T-helper 2 cell treated with Interferon-gamma antibody and Interleukin-4, amounts not matched to agents 5 μg/mL and 100 μg/mL, for 36 hours (primary cell): Measurements from ENCODE around the gene PCDHGA5.
A peak's percentile ranks its signal among the peaks of the same experiment; 100 is the strongest.
"Not testable (repeated sequence)": the region's sequence is repeated elsewhere in the genome, so short reads cannot be mapped to it uniquely, and the experiment has no call there.

Source experiments
- DNase-seq: peaks from one replicate; pipeline ENCODE4 v3.0.0; 2021; ENCODE audit warnings: low spot score
- H3K27ac Mint-ChIP-seq: one replicate; pipeline ENCODE4 v1.8.0; 2021; ENCODE audit warnings: mild to moderate bottlenecking, mixed read lengths
- H3K27me3 Mint-ChIP-seq: one replicate; pipeline ENCODE4 v1.8.0; 2021; ENCODE audit warnings: low read depth, mixed read lengths
- H3K36me3 Mint-ChIP-seq: one replicate; pipeline ENCODE4 v1.8.0; 2021; ENCODE audit warnings: low read depth, mixed read lengths
- H3K4me1 Mint-ChIP-seq: one replicate; pipeline ENCODE4 v1.8.0; 2021; ENCODE audit warnings: low read depth, mixed read lengths
- H3K4me3 Mint-ChIP-seq: one replicate; pipeline ENCODE4 v1.8.0; 2022; ENCODE audit warnings: mild to moderate bottlenecking, moderate library complexity, mixed read lengths
- H3K9me3 Mint-ChIP-seq: one replicate; pipeline ENCODE4 v1.8.0; 2021; ENCODE audit warnings: mixed read lengths

PCDHGA5 gene

GRCh38 chr5:141388661-141389060 lies 24.7 kb downstream of the PCDHGA5 start:
- Mint-ChIP-seq H3K27me3 (peaks cover 27% of the 10 kb centered on the region), H3K36me3 (no peaks in the 10 kb centered on the region), H3K9me3 (peaks cover 36% of the 10 kb centered on the region), H3K4me1 (no peaks in the 10 kb centered on the region), H3K4me3 (no peak overlapping the region), H3K27ac (no peak overlapping the region)
- DNase-seq = no peak

DNA sequence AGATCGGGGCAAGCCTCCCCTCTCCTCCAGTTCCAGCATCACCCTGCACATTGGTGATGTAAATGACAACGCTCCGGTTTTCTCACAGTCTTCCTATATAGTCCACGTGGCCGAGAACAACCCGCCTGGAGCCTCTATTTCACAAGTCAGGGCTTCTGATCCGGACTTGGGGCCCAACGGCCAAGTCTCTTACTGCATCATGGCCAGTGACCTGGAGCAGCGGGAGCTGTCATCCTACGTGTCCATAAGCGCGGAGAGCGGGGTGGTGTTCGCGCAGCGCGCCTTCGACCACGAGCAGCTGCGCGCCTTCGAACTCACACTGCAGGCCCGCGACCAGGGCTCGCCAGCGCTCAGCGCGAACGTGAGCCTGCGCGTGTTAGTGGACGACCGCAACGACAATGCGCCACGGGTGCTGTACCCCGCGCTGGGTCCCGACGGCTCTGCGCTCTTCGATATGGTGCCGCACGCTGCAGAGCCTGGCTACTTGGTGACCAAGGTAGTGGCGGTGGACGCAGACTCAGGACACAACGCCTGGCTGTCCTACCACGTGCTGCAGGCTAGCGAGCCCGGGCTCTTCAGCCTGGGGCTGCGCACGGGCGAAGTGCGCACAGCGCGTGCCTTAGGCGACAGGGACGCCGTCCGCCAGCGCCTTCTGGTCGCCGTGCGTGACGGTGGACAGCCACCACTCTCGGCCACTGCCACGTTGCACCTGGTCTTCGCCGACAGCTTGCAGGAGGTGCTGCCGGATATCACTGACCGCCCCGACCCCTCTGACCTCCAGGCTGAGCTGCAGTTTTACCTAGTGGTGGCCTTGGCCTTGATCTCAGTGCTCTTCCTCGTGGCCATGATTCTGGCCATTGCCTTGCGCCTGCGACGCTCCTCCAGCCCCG lies 25.4 kb downstream of the PCDHGA5 start:
- no peak for DNase-seq
- Mint-ChIP-seq H3K27ac (no peak overlapping the region), H3K4me3 (no peak overlapping the region), H3K4me1 (no peaks in the 10 kb centered on the region), H3K27me3 (peaks cover 24% of the 10 kb centered on the region), H3K9me3 (peaks cover 36% of the 10 kb centered on the region), H3K36me3 (no peaks in the 10 kb centered on the region)

- H3K36me3 Mint-ChIP-seq = no peaks in the 10 kb centered on the region
- H3K4me1 Mint-ChIP-seq = no peaks in the 10 kb centered on the region
- H3K9me3 Mint-ChIP-seq = peaks cover 37% of the 10 kb centered on the region
- no peak within 1 kb of the TSS for H3K4me3 Mint-ChIP-seq
- peaks cover 21% of the 10 kb centered on the region for H3K27me3 Mint-ChIP-seq
- DNase-seq = no peak
- no peak within 1 kb of the TSS for H3K27ac Mint-ChIP-seq
These were observed 28.7 kb downstream of the PCDHGA5 start, which contains the start of gene PCDHGA8 for GRCh38 chr5:141392429-141393198. Gene PCDHGA8 (plus strand): TSS chr5:141392633. CDS start chr5:141392814, 181 bp downstream.

GRCh38 chr5:141393267-141393666 lies 29.3 kb downstream of the PCDHGA5 start:
- Mint-ChIP-seq H3K36me3 (no peaks in the 10 kb centered on the region), H3K9me3 (peaks cover 36% of the 10 kb centered on the region), H3K4me1 (no peaks in the 10 kb centered on the region), H3K27me3 (peaks cover 21% of the 10 kb centered on the region), H3K27ac (no peak overlapping the region), H3K4me3 (no peak overlapping the region)
- DNase-seq = no peak

DNA sequence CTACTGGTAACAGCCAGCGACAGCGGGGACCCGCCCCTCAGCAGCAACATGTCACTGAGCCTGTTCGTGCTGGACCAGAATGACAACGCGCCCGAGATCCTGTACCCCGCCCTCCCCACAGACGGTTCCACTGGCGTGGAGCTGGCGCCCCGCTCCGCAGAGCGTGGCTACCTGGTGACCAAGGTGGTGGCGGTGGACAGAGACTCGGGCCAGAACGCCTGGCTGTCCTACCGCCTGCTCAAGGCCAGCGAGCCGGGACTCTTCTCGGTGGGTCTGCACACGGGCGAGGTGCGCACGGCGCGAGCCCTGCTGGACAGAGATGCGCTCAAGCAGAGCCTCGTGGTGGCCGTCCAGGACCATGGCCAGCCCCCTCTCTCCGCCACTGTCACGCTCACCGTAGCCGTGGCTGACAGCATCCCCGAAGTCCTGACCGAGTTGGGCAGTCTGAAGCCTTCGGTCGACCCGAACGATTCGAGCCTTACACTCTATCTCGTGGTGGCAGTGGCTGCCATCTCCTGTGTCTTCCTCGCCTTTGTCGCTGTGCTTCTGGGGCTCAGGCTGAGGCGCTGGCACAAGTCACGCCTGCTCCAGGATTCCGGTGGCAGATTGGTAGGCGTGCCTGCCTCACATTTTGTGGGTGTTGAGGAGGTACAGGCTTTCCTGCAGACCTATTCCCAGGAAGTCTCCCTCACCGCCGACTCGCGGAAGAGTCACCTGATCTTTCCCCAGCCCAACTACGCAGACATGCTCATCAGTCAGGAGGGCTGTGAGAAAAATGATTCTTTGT lies 30.6 kb downstream of the PCDHGA5 start:
- H3K4me3 Mint-ChIP-seq, H3K27ac Mint-ChIP-seq, H3K36me3 Mint-ChIP-seq, H3K4me1 Mint-ChIP-seq, DNase-seq: not testable (repeated sequence)
- Mint-ChIP-seq H3K27me3 (peaks cover 27% of the 10 kb centered on the region), H3K9me3 (peaks cover 34% of the 10 kb centered on the region)

GRCh38 chr5:141397756-141398551 lies 34.0 kb downstream of the PCDHGA5 start, which contains the start of gene PCDHGB5:
Gene PCDHGB5 (plus strand): TSS chr5:141397947. CDS start chr5:141398128, 181 bp downstream.
- Mint-ChIP-seq H3K4me3 (peak within 1 kb of the TSS; percentile 63), H3K9me3 (peaks cover 30% of the 10 kb centered on the region), H3K27me3 (peaks cover 34% of the 10 kb centered on the region)
- not testable (repeated sequence) for DNase-seq, H3K36me3 Mint-ChIP-seq, H3K27ac Mint-ChIP-seq, H3K4me1 Mint-ChIP-seq

GRCh38 chr5:141398608-141399007 lies 34.6 kb downstream of the PCDHGA5 start:
- H3K4me3 Mint-ChIP-seq = peak overlapping the region; percentile 14
- H3K27ac Mint-ChIP-seq = no peak overlapping the region
- no peak for DNase-seq
- peaks cover 35% of the 10 kb centered on the region for H3K27me3 Mint-ChIP-seq
- no peaks in the 10 kb centered on the region for H3K36me3 Mint-ChIP-seq
- H3K4me1 Mint-ChIP-seq = no peaks in the 10 kb centered on the region
- peaks cover 26% of the 10 kb centered on the region for H3K9me3 Mint-ChIP-seq

GRCh38 chr5:141399555-141400258 lies 35.7 kb downstream of the PCDHGA5 start:
- no peaks in the 10 kb centered on the region for H3K4me1 Mint-ChIP-seq
- H3K27ac Mint-ChIP-seq = peak overlapping the region; percentile 64
- H3K36me3 Mint-ChIP-seq = no peaks in the 10 kb centered on the region
- no peak overlapping the region for H3K4me3 Mint-ChIP-seq
- peaks cover 19% of the 10 kb centered on the region for H3K9me3 Mint-ChIP-seq
- peaks cover 38% of the 10 kb centered on the region for H3K27me3 Mint-ChIP-seq
- DNase-seq = no peak

DNA sequence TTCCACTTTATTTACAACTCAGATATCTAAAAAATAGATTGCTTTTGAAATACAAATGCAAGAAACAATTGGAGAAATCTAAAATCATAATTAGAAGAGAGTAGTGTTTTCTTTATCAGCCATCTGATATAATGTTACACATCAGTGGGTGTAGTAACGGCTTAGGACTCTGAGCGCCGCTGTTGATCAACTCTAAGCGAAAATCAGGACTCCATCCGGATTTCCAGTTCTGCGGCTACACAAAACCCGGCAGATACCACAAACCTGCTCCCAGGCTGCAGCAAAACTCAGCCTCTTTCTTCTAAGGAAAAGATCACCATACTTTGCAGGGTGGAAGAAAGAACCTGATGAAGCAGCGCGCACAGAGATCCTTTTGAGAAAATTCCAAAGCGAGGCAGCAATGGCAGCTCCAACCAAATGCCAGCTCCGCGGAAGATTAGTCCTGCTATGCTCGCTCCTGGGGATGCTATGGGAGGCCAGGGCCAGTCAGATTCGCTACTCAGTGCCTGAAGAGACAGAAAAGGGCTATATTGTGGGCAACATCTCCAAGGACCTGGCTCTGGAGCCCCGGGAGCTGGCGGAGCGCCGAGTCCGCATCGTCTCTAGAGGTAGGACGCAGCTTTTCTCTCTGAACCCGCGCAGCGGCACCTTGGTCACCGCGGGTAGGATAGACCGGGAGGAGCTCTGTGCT lies 38.7 kb downstream of the PCDHGA5 start, which contains the start of gene PCDHGA9:
PCDHGA9 (plus strand) TSS at position 226 of the 691 bp plus-strand sequence; CDS start at position 401, 175 bp downstream.
- DNase-seq = no peak
- Mint-ChIP-seq H3K4me1 (no peaks in the 10 kb centered on the region), H3K36me3 (no peaks in the 10 kb centered on the region), H3K4me3 (no peak within 1 kb of the TSS), H3K9me3 (peaks cover 14% of the 10 kb centered on the region), H3K27ac (no peak within 1 kb of the TSS), H3K27me3 (peaks cover 43% of the 10 kb centered on the region)

GRCh38 chr5:141403387-141403786 lies 39.4 kb downstream of the PCDHGA5 start:
- no peaks in the 10 kb centered on the region for H3K36me3 Mint-ChIP-seq
- peaks cover 14% of the 10 kb centered on the region for H3K9me3 Mint-ChIP-seq
- no peak for DNase-seq
- H3K4me1 Mint-ChIP-seq = peaks cover 2% of the 10 kb centered on the region
- H3K27me3 Mint-ChIP-seq = peaks cover 49% of the 10 kb centered on the region
- H3K27ac Mint-ChIP-seq = no peak overlapping the region
- H3K4me3 Mint-ChIP-seq = no peak overlapping the region

- peak within 1 kb of the TSS; percentile 43 for H3K27ac Mint-ChIP-seq
- H3K4me3 Mint-ChIP-seq = peak within 1 kb of the TSS; percentile 71
- not testable (repeated sequence) for H3K36me3 Mint-ChIP-seq, H3K4me1 Mint-ChIP-seq
- peaks cover 11% of the 10 kb centered on the region for H3K9me3 Mint-ChIP-seq
- DNase-seq = peak; percentile 32
- H3K27me3 Mint-ChIP-seq = peaks cover 46% of the 10 kb centered on the region
These were observed 44.0 kb downstream of the PCDHGA5 start, which contains the start of gene PCDHGB6 for GRCh38 chr5:141407790-141408505. Gene PCDHGB6 (plus strand): TSS chr5:141408021. CDS start chr5:141408203, 182 bp downstream.
